Measurements from ENCODE around the gene ANAPC4. TPM values are rescaled to one million over a fixed set of nuclear protein-coding genes. Genes with fewer than 3 reads are reported as not detected.

ANAPC4 gene
- total RNA-seq, 1 experiment from 2014 or later, result 22.8 TPM

- ATAC-seq (no peak), DNase-seq (ENCODE audit: low read depth, low spot score) (no peak)
- no peaks in the 10 kb centered on the region for H3K9me3 ChIP-seq (ENCODE audit: control insufficient read depth, insufficient read depth, low read depth, low read length)
- ChIA-PET POLR2A (no interaction called here), CTCF (no interaction called here)
- intact Hi-C loops (cut with micrococcal nuclease; ENCODE audit: unreplicated experiment) (no loop called here), in situ Hi-C loops (cut with HindIII; ENCODE audit: low pct_unique_long_range_greater_than_20kb, low sequenced_read_pairs) (no loop called here)
- H3K27me3 ChIP-seq (ENCODE audit: control insufficient read depth, insufficient read depth, low read length), result no peaks in the 10 kb centered on the region
- BruUV-seq (replicated peaks), result no TSS peak
- H3K27ac ChIP-seq (ENCODE audit: low read length), result no peak overlapping the region
- H3K4me1 ChIP-seq (ENCODE audit: control insufficient read depth, insufficient read depth, low read length), result peaks cover 6% of the 10 kb centered on the region; the same call in 1 of the 2 replicates
- TF ChIP-seq REST (IDR thresholded peaks at IDR 0.05; ENCODE audit: insufficient read depth in 1 of 2, low read depth in 2 of 2, low read length in 1 of 2) (no peak), TCF7L2 (IDR thresholded peaks at IDR 0.05; ENCODE audit: low read depth, low read length) (no peak), CTCF (IDR thresholded peaks at IDR 0.05) (no peak)
- H3K4me3 ChIP-seq (ENCODE audit: low read depth in 2 of 2, low read length in 2 of 2), result no peak overlapping the region
- peaks cover 13% of the 10 kb centered on the region for H3K36me3 ChIP-seq (ENCODE audit: control insufficient read depth, insufficient read depth, low read length)
Observed at GRCh38 chr4:25403699-25404098, 26.6 kb downstream of the ANAPC4 start.

- CTCF ChIA-PET, result no interaction called here
- TF ChIP-seq REST (IDR thresholded peaks at IDR 0.05; ENCODE audit: insufficient read depth in 1 of 2, low read depth in 2 of 2, low read length in 1 of 2), result no peak
- no peak for TF ChIP-seq POLR2AphosphoS5 (IDR thresholded peaks at IDR 0.05; ENCODE audit: low read depth, low read length)
- no peak for TF ChIP-seq TCF7L2 (IDR thresholded peaks at IDR 0.05; ENCODE audit: low read depth, low read length)
- TF ChIP-seq SIN3A (IDR thresholded peaks at IDR 0.05; ENCODE audit: borderline replicate concordance, insufficient read depth, low read depth, low read length), result no peak
- TF ChIP-seq CTCF (IDR thresholded peaks at IDR 0.05), result no peak
- intact Hi-C loops (cut with micrococcal nuclease; ENCODE audit: unreplicated experiment), result no loop called here
- DNase-seq (ENCODE audit: low read depth, low spot score), result no peak
- H3K9me3 ChIP-seq (ENCODE audit: control insufficient read depth, insufficient read depth, low read depth, low read length), result no peaks in the 10 kb centered on the region
- H3K36me3 ChIP-seq (ENCODE audit: control insufficient read depth, insufficient read depth, low read length), result peaks cover 13% of the 10 kb centered on the region
- ATAC-seq, result no peak
- H3K27ac ChIP-seq (ENCODE audit: low read length), result no peak overlapping the region
- no peak overlapping the region for H3K4me3 ChIP-seq (ENCODE audit: low read depth in 2 of 2, low read length in 2 of 2)
- in situ Hi-C loops (cut with HindIII; ENCODE audit: low pct_unique_long_range_greater_than_20kb, low sequenced_read_pairs), result no loop called here
- POLR2A ChIA-PET, result no interaction called here
- H3K4me1 ChIP-seq (ENCODE audit: control insufficient read depth, insufficient read depth, low read length), result peaks cover 2% of the 10 kb centered on the region; the same call in 1 of the 2 replicates
- no peaks in the 10 kb centered on the region for H3K27me3 ChIP-seq (ENCODE audit: control insufficient read depth, insufficient read depth, low read length)
- no TSS peak for BruUV-seq (replicated peaks)
Observed at GRCh38 chr4:25405453-25405852, 28.4 kb downstream of the ANAPC4 start.
